Pulmonary artery endothelial cell (primary cell): ENCODE measurements around the gene PSMB7. TPM values are rescaled to one million over a fixed set of nuclear protein-coding genes. Genes with fewer than 3 reads are reported as not detected.

ENCODE experiments used
- DNase-seq: peaks from one replicate; pipeline ENCODE4 v3.0.0-alpha.2; 2011; ENCODE audit warnings: low read depth, low spot score
- total RNA-seq: library from RNA; depleted of rRNA; stranded (reverse); fragments of >200 nt; gene quantifications from 2 replicates; pipeline ENCODE4 v1.2.3, GENCODE V29; 2014

Gene PSMB7
- total RNA-seq, 1 donor from 2014 or later = 325 TPM

- DNase-seq = no peak
Measured at GRCh38 chr9:124384210-124384609, 31.0 kb downstream of the PSMB7 start.

- DNase-seq = no peak
Measured at GRCh38 chr9:124381170-124381945, 33.9 kb downstream of the PSMB7 start.

GRCh38 chr9:124377551-124378406 is 37.5 kb downstream of the PSMB7 start:
- DNase-seq = no peak

- DNase-seq = no peak
Measured at GRCh38 chr9:124376329-124376728, 38.9 kb downstream of the PSMB7 start.

- DNase-seq = no peak
Measured at GRCh38 chr9:124375726-124376125, 39.5 kb downstream of the PSMB7 start.

GRCh38 chr9:124373851-124374250 is 41.4 kb downstream of the PSMB7 start:
- no peak for DNase-seq

- DNase-seq = no peak
Measured at GRCh38 chr9:124373386-124373785, 41.9 kb downstream of the PSMB7 start.

GRCh38 chr9:124372038-124372437 is 43.2 kb downstream of the PSMB7 start:
- DNase-seq = no peak

GRCh38 chr9:124370896-124371582 is 44.2 kb downstream of the PSMB7 start:
- DNase-seq = no peak

- DNase-seq = no peak
Measured at GRCh38 chr9:124369231-124369797, 45.9 kb downstream of the PSMB7 start.

GRCh38 chr9:124368692-124369091 is 46.5 kb downstream of the PSMB7 start:
- DNase-seq = no peak

GRCh38 chr9:124366476-124367220 is 48.6 kb downstream of the PSMB7 start:
- no peak for DNase-seq

- DNase-seq = no peak
Measured at GRCh38 chr9:124365036-124365435, 50.2 kb downstream of the PSMB7 start.

- no peak for DNase-seq
Measured at GRCh38 chr9:124364141-124364540, 51.1 kb downstream of the PSMB7 start.

- DNase-seq = no peak
Measured at GRCh38 chr9:124363326-124364096, 51.7 kb downstream of the PSMB7 start.

GRCh38 chr9:124361128-124361527 is 54.1 kb downstream of the PSMB7 start:
- no peak for DNase-seq

GRCh38 chr9:124359855-124360678 is 55.2 kb downstream of the PSMB7 start:
- DNase-seq = no peak

- DNase-seq = no peak
Measured at GRCh38 chr9:124359426-124359825, 55.8 kb downstream of the PSMB7 start.

- DNase-seq = no peak
Measured at GRCh38 chr9:124358631-124359030, 56.6 kb downstream of the PSMB7 start.
